HG03439 (cell line): ENCODE data around the gene ARHGAP45.

ENCODE experiments used
- ATAC-seq: cut with Tn5 transposase; IDR thresholded peaks from one replicate; pipeline ENCODE4 v1.9.1; 2021; ENCODE audit warnings: mild to moderate bottlenecking, moderate library complexity; ENCODE audit not compliant: unreplicated experiment

ARHGAP45 gene

GRCh38 chr19:1070576-1070930 lies 3.6 kb downstream of the ARHGAP45 start:
- no peak for ATAC-seq

GRCh38 chr19:1070931-1071791 lies 4.2 kb downstream of the ARHGAP45 start:
- no peak for ATAC-seq

GRCh38 chr19:1072371-1073015 lies 5.5 kb downstream of the ARHGAP45 start:
- ATAC-seq = no peak

- ATAC-seq = no peak
Measured at GRCh38 chr19:1073063-1073955, 6.3 kb downstream of the ARHGAP45 start.

- no peak for ATAC-seq
Measured at GRCh38 chr19:1073956-1074517, 7.1 kb downstream of the ARHGAP45 start.

GRCh38 chr19:1074544-1075283 lies 7.7 kb downstream of the ARHGAP45 start:
- ATAC-seq = no peak

- ATAC-seq = no peak
Measured at GRCh38 chr19:1076046-1076386, 9.0 kb downstream of the ARHGAP45 start.

GRCh38 chr19:1076951-1077350 lies 10.0 kb downstream of the ARHGAP45 start:
- peak; percentile 50 for ATAC-seq

GRCh38 chr19:1079566-1080111 lies 12.7 kb downstream of the ARHGAP45 start:
- no peak for ATAC-seq

- no peak for ATAC-seq
Measured at GRCh38 chr19:1080360-1081161, 13.6 kb downstream of the ARHGAP45 start.

GRCh38 chr19:1081301-1082164 lies 14.6 kb downstream of the ARHGAP45 start:
- no peak for ATAC-seq

- ATAC-seq = no peak
Measured at GRCh38 chr19:1082165-1082927, 15.4 kb downstream of the ARHGAP45 start.

GRCh38 chr19:1082928-1083816 lies 16.2 kb downstream of the ARHGAP45 start:
- no peak for ATAC-seq

- no peak for ATAC-seq
Measured at GRCh38 chr19:1084024-1084868, 17.3 kb downstream of the ARHGAP45 start.

- no peak for ATAC-seq
Measured at GRCh38 chr19:1085053-1085658, 18.2 kb downstream of the ARHGAP45 start.
